Hematopoietic multipotent progenitor cell treated with erythropoietin and hydrocortisone succinate and interleukin-3 and kit ligand, for 4 days (in vitro differentiated cells): ENCODE measurements around the gene ZFP90.
"Not testable (repeated sequence)": the region's sequence is repeated elsewhere in the genome, so short reads cannot be mapped to it uniquely, and the experiment has no call there.

Experiments used
- DNase-seq: peaks from one replicate; pipeline ENCODE4 v3.0.0-alpha.2; 2015

ZFP90 gene

GRCh38 chr16:68519225-68519745 lies 19.8 kb upstream of the ZFP90 start:
- no peak for DNase-seq

- DNase-seq: peak; percentile 94
Measured at GRCh38 chr16:68520649-68521086, 18.4 kb upstream of the ZFP90 start.

DNA sequence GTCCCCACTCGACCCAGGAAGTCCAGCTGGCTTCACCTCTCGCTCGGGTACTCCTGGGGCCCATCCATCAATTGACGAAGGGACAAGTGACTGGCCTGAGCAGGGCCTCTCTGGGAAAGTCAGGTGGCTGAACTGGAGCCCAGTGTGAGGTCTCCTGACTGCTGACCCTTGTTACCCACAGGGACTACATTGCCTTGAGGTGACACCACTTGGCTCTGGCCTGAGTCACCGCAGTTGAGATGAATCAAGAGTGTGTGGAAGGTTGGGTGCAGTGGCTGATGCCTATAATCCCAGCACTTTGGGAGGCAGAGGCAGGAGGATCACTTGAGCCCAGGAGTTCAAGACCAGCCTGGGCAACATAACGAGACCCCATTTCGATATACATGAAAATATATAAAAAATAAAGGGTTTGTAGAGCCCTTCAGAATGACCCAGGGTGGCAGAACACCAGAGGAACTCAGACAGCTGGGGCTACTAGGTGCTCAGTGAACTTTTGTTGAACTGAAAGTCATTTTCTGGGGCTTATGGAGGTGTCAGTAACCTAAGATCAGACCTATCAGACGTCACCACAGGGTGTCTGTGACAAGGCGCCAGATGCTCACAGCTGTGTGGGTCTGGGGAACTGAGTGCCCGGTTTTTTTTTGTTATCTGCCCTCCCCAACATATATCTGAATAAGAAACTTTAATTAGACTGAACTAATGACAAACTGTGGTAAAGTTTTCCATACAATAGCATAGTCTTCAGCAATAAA lies 14.8 kb upstream of the ZFP90 start:
- DNase-seq: no peak

DNA sequence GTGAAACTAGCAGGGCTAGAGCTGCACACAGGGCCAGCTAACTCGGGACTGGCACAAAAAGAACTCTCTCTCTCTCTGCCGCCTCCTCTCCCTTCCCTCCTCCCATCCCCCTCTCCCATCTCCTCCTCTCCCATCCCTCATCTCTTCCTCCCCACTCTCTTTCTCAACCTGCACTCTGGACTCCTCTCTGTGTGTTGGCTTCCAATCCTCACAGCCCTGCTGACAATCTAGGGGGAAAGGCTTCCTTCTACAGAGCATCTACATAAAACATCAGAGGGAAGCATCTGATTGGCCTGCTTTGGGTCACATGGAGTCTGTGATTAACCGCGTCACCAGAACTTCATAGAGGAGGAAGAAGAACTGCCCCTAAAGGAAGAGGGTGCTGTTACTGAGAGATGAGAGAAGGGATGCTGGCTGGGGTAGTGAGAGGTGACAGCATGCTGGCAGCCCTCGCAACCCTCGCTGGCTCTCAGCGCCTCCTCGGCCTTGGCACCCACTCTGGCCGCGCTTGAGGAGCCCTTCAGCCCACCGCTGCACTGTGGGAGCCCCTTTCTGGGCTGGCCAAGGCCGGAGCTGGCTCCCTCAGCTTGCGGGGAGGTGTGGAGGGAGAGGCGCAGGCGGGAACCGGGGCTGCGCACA lies 12.8 kb upstream of the ZFP90 start:
- DNase-seq: no peak

DNA sequence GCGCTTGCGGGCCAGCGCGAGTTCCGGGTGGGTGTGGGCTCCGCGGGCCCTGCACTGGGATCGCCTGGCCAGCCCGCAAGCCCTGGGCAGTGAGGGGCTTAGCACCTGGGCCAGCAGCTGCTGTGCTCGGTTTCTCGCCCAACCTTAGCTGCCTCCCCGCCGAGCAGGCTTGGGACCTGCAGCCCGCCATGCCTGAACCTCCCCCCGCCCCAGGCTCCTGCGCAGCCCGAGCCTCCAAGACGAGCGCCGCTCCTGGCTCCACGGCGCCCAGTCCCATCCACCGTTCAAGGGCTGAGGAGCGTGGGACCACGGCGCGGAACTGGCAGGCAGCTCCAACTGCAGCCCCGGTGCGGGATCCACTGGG lies 12.3 kb upstream of the ZFP90 start:
- DNase-seq: no peak

DNA sequence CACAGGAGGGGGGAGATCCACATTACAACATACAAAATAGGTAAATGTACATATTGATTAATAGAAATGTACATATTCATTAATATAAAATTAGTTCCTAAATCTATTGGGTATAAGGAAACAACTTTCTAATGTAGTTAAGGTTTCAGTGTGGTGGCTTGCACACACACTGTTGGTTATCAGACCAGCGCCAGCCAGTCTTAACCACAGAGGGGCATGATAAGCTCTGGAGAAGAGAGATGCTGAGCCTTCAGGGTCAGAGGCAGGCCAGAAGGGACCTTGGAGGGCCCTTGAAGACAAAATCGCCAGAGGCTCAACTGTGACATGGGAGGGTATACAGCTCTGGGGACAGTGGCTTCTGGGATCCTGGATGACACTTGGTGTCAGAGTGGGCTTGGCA lies 10.9 kb upstream of the ZFP90 start:
- DNase-seq: peak; percentile 83

DNA sequence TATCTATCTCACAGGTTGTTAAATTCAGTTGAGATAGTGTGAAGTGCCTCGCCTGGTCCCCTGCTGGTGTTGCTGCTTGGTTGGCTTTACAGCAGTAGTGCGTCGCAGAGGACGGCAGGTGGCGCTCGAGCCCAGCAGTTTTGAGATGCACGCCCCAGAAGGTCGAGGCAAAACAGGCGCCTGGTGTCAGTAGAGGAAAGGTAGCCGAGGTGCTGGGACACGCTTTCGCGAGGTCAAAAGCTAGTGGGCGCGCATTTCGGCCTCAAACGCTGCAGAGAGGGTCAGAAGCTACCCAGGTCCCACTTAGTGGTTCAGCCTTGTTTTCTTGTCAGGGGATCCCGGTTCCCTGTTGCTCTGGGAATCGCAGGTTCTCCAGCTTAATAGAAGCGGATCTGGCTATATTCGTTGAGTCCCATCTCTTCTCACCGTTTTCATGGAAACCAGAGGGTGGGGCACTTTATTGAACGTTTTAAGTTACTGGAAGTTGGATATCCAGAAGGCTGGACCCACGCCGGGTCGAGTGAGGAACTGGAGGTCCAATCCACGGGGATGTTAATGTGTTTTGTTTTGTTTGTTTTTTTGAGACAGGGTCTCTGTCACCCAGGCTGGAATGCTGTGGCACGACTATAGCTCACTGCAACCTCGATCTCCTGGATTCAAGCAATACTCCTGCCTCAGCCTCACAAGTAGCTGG lies 10.3 kb upstream of the ZFP90 start:
- DNase-seq: peak; percentile 92

- no peak for DNase-seq
Measured at GRCh38 chr16:68529608-68529930, 9.5 kb upstream of the ZFP90 start.

GRCh38 chr16:68529931-68530701 lies 9.0 kb upstream of the ZFP90 start:
- peak; percentile 89 for DNase-seq

DNA sequence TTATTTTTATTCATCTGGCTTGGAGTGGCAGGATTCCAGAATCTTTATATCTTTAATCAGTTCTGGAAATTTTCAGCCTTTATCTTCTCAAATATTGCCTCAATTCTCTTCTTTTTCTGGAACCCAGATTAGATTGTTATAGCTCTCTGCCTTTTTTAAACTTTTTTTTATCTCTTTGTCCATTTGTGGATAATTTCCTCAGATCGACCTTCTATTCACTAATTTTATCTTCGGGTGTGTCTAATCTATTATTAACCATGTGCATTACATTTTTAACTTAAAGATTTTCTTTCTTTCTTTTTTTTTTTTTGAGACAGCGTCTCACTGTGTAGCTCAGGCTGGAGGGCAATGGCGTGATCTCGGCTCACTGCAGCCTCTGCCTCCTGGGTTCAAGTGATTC lies 5.2 kb upstream of the ZFP90 start:
- no peak for DNase-seq

DNA sequence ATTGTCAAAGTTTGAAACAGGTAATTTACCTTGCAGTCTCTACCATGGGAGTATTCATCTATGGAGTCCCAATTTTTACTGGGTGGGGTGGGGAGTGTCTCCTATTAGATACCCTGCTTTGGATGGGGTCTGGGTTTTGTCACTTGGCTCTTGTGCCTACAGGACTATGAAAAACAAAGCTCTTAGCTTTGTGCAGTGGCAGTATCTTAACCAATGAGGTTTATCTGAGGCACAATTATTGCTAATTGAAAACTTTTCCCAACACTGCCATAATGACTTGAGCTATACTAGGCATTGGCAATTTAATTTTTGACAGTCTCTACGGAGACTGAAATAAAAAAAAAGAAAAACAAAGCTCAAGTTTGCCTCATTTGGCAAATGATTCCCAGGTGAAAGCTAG lies 3.8 kb upstream of the ZFP90 start:
- no peak for DNase-seq

DNA sequence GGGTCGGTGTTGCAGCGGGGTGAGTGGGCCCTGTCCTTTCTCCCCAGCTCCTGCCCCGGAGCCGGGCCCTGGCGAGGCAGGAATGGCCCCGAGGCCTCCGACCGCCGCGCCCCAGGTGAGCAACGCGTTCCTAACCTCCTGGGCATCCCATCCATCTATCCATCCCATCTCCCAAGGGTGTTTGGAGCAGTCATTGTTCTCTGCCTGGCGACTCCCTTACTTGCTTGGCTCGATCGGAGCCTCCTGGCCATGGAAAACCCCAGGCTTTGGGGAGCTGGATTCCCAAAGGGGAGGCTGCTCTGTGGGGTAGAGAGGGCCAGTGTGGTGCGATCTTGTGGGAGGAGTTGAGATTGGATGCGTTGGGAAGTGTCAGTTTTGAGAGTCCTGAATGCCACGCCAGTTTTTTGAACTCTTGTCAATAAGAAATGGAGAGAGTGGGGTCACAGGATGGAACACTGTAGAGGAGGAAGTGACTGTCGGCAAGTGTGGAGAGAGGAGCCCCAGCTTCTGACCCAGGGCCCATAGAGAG lies 684 bp downstream of the ZFP90 start:
- DNase-seq: peak; percentile 43

- no peak for DNase-seq
Measured at GRCh38 chr16:68548947-68549346, 9.9 kb downstream of the ZFP90 start.

DNA sequence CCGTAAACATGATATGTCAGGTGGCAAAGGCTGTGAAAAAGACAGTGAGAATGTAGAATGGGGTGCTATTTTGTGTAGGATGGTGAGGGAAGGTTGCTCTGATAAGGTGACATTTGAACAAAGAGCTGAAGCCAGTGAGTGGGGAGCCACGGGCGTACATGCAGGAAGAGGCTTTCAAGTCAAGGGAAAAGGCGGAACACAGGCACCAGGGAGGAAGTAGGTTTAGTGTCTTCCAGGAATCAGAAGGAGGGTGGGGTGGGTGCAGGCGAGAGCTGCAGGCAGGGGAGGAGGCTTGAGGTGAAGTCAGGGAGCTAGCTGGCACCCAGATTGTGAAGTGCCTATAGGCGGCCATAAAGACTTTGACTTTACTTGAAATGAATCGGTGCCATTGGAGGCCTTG lies 14.1 kb downstream of the ZFP90 start:
- no peak for DNase-seq

GRCh38 chr16:68560341-68560740 lies 21.2 kb downstream of the ZFP90 start:
- DNase-seq: not testable (repeated sequence)

- DNase-seq: no peak
Measured at GRCh38 chr16:68563631-68564381, 24.7 kb downstream of the ZFP90 start.

DNA sequence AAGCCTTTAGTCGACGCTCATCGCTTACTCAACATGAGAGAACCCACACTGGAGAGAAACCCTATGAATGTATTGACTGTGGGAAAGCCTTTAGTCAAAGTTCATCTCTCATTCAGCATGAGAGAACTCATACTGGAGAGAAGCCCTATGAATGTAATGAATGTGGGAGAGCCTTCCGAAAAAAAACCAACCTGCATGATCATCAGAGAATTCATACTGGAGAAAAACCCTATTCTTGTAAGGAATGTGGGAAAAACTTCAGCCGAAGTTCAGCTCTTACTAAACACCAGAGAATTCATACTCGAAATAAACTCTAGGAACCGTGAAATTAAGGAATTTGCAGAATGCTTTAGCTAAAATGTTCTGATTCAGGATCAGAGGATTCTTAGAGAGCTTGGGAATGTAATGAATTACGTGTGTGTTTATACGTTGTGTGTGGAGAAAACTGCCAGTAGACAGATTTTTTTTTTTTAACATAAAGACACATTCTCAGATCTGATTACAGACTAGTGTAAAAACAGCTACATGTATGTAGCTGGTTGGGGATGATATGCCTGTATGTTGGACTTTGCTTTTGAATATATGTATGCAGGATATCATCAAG lies 25.4 kb downstream of the ZFP90 start:
- DNase-seq: peak; percentile 25

DNA sequence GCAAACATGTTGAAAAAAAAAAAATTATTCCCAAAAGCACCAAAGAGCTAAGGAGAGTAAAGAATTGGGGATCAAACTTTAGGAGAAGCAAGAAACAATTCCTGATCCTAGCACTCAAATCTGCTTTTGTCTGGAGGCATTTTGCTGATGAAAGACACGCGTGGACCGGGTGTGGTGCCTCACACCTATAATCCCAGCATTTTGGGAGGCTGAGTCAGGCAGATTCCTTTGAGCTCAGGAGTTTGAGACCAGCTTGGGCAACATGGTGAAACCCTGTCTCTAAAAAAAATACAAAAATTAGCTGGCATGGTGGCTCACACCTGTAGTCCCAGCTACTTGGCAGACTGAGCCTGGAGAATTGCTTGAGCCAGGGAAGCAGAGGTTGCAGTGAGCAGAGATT lies 35.4 kb downstream of the ZFP90 start:
- DNase-seq: no peak

DNA sequence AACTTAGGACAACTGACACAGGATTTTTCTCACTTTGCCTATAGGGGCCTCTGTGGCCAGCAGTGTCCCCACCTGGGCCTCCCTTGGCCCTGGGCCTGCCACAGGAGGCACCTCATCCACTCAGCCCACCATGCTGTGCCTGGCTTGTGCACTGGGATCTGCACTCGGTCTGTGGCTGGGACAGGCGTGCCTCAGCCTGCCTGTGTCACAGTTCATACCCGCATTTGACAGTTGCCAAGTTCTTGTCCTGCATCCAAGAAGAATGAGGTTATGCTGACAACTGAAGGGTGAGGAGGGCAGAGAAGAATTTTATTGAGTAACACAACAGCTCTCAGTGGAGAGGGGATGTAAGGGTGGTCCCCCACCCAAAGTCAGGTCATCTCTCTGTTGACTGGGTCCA lies 36.0 kb downstream of the ZFP90 start:
- DNase-seq: no peak

- DNase-seq: no peak
Measured at GRCh38 chr16:68577352-68577853, 38.3 kb downstream of the ZFP90 start.

- peak; percentile 75 for DNase-seq
Measured at GRCh38 chr16:68590201-68590994, 51.3 kb downstream of the ZFP90 start.
